ENCODE data around the gene HIPK1.

- TF ChIP-seq EZH2 (IDR thresholded peaks at IDR 0.05) (no peak), POLR2AphosphoS5 (IDR thresholded peaks at IDR 0.05; ENCODE audit: borderline replicate concordance, low read depth, low read length) (no peak)
Observed at GRCh38 chr1:113965703-113966412, 36.7 kb downstream of the HIPK1 start.
